Measurements from ENCODE around the gene SLC4A8.

Gene SLC4A8

GRCh38 chr12:51528852-51529650 is 104.4 kb downstream of the SLC4A8 start:
- DNase-seq = no peak

- no peak for DNase-seq
Observed at GRCh38 chr12:51529651-51529970, 105.0 kb downstream of the SLC4A8 start.

DNA sequence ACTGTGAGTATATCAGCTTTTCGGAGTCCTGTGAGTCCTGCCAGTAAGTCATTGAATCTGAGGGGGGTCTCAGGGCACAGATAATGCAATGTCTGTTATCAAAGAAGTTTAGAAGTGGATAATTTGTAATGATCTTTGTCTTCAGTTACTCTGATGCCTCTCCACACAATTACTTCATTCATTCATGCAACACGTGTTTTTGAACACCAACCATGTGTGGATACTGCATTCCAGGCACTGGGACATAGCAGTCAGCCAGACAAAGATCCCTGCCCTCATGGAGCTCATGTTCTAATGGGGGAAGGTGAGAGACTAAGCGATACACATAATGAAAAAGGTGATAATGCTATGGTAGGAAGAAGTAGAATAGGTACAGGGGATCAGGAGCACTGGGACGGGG is 105.6 kb downstream of the SLC4A8 start:
- no peak for DNase-seq

DNA sequence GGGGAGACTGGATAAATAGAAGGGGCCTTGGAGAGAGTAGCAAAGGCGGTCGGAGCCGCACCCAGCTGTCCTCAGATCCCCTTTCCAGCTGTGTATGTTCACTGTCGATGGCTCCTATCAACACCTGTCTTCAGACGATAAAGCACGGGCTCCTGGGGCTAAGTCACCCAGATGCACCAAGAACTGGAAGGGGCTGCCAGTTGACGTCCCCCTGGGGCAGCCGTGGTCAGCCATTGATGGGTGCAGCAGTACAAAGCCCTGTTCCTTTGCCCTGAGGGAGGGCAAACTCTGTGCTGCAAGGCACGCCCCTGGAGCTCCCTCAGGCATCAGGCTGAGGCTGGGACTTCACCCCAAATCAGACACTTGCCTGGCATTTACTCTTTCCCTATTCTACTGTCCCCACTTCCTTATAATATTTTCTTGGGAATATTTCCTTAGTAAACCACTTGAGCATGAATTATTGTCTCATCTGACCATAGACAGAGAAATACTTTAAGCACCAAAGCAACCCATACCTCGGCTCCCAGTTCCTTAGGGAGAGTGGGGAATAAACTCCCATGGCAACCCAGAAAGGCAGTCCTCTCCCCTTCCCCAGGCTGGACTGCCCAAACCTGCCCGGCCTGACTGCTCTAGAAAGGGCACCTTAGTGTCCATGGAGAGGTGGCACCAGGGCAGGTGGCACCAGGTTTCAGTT is 106.8 kb downstream of the SLC4A8 start:
- no peak for DNase-seq

GRCh38 chr12:51531978-51532497 is 107.4 kb downstream of the SLC4A8 start:
- peak; percentile 84 for DNase-seq

DNA sequence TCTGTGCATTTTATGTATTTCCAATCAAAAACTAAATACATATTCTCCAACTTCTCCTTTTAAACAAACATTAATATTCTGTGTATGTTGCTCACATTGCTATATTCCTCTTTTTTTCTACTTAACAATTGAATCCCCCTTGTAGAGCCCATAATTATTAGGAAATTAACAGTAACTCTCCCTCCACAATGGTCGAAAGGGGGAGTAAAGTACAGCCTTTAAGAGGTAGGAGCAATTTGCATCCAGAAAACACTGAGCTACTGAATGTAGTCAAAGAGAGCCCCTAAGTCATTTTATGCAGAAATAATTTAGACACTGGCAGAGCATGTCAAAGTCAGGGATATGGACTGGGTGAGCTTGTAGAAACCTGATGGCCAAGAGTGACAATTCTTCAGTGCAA is 109.2 kb downstream of the SLC4A8 start:
- peak; percentile 42 for DNase-seq

DNA sequence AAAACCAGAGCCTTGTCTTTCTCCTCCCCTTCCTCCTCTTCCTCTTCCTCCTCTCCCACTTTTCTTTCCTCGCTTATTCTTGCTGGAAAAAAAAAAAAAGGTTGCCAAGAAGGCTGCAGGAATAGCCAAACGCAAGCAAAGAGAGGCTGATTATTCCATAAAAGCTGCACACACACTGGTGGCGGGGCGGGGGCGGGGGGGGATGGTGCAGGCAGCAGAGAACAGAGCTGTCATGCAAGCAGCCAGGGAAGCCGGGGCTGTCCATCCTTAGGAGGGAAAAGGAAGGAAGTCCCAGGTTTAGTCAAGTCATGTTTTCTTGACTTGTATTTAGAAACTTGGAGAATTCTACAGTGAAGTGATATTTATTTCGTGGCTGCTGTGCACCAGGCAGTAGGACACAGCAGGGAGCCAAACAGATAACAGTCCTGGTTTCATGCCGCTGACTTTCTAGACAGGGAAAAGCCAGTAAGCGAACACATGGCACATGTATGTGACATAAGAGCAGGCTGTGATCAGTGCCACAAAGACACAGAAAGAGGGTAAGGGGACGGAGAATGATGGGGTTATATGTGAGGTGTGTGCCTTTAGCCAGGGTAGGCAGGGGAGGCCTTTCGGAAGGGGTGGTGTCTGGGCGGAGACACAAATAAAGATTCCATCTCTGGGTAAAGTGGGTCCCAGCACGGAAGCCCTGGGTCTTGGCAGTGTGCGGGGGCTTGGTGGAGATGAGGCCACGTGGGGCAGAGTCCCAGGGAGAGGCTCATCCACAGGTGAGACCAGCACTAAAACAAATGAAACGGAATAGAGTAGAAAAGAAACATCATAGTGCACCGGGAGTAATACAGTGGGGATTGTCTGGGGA is 109.8 kb downstream of the SLC4A8 start:
- DNase-seq = no peak

DNA sequence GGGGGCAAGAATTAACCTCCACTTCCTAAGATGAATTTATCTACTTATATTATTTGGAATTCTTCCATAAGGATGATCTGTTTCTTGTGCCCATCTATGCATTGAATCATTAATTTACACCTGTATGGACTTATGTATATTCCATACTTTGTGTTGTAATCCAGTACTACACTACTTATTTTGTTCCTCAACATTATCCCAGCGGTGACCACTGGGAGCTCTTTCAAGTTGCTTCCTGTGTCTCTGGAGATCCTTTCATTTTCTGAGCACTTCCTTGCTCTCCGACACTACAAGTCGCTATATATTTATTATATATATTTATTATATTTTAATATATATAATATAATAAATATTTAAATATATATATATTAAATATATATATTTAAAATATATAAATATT is 111.5 kb downstream of the SLC4A8 start:
- peak; percentile 24 for DNase-seq

DNA sequence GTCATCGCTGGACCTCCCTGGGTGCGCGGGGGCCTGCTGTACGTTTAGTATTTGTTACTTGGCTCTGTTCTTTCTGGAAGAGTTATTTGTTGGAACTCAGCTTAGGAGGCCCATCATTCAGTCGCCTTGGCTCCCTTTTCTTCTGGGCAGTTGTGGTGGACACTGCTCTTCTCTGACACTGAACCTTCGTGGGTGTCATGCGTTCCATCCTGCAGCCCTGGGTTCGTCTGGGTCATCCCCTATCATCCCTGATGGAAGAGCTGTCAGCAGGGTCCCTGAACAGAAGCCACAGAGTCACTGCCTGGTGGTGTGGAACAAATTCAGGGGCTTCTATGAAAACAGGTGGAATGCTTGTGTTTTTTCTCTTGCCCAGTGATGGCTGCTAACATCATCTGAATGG is 113.5 kb downstream of the SLC4A8 start:
- no peak for DNase-seq

DNA sequence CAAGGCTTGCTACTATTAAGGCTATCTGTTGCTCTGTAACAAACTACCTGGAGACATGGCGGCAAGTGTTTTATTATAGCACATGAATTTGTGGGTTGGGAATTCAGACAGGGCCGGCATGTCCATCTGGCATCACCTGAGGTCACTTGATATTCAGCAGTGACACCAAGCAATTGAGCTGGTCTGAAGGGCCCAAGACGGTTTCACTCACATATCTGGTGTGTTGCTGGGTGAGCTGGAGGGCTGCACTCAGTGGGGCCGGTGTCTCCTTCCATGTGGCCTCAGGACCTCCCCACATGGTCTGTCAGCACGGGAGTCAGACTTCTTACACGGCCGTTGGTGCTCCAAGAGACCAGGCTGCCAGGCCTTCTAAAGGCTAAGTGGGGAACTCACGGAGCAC is 114.0 kb downstream of the SLC4A8 start:
- DNase-seq = no peak

- DNase-seq = no peak
Observed at GRCh38 chr12:51540996-51541395, 116.4 kb downstream of the SLC4A8 start.

GRCh38 chr12:51546097-51546496 is 121.5 kb downstream of the SLC4A8 start:
- DNase-seq = no peak

DNA sequence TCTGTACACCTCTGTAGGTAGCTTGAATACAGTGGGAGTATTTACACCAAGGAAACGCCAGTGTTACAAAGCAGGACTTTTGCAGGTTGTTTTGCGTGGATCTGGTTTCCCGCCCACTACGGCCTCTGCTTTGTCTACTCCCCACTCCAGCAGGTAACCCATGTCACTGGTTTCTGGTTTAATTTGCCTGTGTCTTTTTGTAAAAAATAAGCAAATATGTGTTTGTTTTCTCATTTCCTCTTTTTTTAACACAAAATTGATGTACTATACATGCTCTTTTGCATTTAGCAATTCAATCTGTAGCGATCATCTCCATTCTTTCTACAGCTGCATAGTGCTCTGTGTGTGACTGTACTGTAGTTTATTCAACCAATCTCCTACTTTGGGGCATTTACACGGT is 123.0 kb downstream of the SLC4A8 start:
- DNase-seq = no peak

GRCh38 chr12:51548241-51548640 is 123.6 kb downstream of the SLC4A8 start:
- DNase-seq = peak; percentile 80

DNA sequence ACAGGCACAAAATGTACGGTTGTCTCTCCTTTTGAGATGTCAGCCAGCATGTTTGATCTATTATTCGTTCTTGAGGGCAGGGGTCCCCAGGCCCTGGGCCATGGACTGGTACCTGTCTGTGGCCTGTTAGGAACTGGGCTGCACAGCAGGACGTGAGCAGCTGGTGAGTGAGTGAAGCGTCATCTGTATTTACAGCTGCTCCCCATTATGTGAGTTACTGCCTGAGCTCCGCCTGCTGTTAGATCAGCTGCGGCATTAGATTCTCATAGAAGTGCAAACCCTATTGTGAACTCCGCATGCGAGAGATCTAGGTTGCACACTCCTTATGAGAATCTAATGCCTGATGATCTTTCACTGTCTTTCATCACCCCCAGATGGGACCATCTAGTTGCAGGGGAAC is 125.0 kb downstream of the SLC4A8 start:
- peak; percentile 97 for DNase-seq

All from NCI-H774 (cell line).